ENCODE results near the gene TMEM14C.

TMEM14C gene

GRCh38 chr6:10722820-10723566 is at the start of gene TMEM14C:
TSS of gene TMEM14C (plus strand) at chr6:10723070. CDS start at chr6:10724614, 1,544 bp downstream.
- peak; percentile 67 for DNase-seq (ENCODE audit: low read depth)

- DNase-seq (ENCODE audit: low read depth), result no peak
These were observed 46.5 kb upstream of the TMEM14C start for GRCh38 chr6:10676403-10676802.

GRCh38 chr6:10678456-10678855 is 44.4 kb upstream of the TMEM14C start:
- DNase-seq (ENCODE audit: low read depth), result no peak

GRCh38 chr6:10681795-10682194 is 41.1 kb upstream of the TMEM14C start:
- no peak for DNase-seq (ENCODE audit: low read depth)

GRCh38 chr6:10682355-10682988 is 40.4 kb upstream of the TMEM14C start:
- no peak for DNase-seq (ENCODE audit: low read depth)

GRCh38 chr6:10684618-10685017 is 38.3 kb upstream of the TMEM14C start:
- no peak for DNase-seq (ENCODE audit: low read depth)

GRCh38 chr6:10685092-10685915 is 37.6 kb upstream of the TMEM14C start:
- no peak for DNase-seq (ENCODE audit: low read depth)

GRCh38 chr6:10686901-10687300 is 36.0 kb upstream of the TMEM14C start:
- no peak for DNase-seq (ENCODE audit: low read depth)

GRCh38 chr6:10687582-10687981 is 35.3 kb upstream of the TMEM14C start:
- no peak for DNase-seq (ENCODE audit: low read depth)

GRCh38 chr6:10690651-10691445 is 32.0 kb upstream of the TMEM14C start:
- DNase-seq (ENCODE audit: low read depth), result no peak

GRCh38 chr6:10692965-10693538 is 29.8 kb upstream of the TMEM14C start:
- DNase-seq (ENCODE audit: low read depth), result no peak

GRCh38 chr6:10694302-10695085 is 28.4 kb upstream of the TMEM14C start, which contains the start of the genes C6orf52 and PAK1IP1:
TSS of gene C6orf52 (minus strand) at chr6:10694616. CDS start at chr6:10687550, 7,066 bp downstream.
TSS of gene PAK1IP1 (plus strand) at chr6:10694972. CDS start at chr6:10694986, 14 bp downstream.
- DNase-seq (ENCODE audit: low read depth), result peak; percentile 83

GRCh38 chr6:10695086-10695657 is 27.7 kb upstream of the TMEM14C start:
- DNase-seq (ENCODE audit: low read depth), result no peak

GRCh38 chr6:10696655-10697054 is 26.2 kb upstream of the TMEM14C start:
- DNase-seq (ENCODE audit: low read depth), result no peak

- DNase-seq (ENCODE audit: low read depth), result no peak
These were observed 8.9 kb upstream of the TMEM14C start for GRCh38 chr6:10713962-10714361.

- no peak for DNase-seq (ENCODE audit: low read depth)
These were observed 3.4 kb upstream of the TMEM14C start for GRCh38 chr6:10719296-10719963.

- no peak for DNase-seq (ENCODE audit: low read depth)
These were observed 3.0 kb upstream of the TMEM14C start for GRCh38 chr6:10719964-10720264.

- no peak for DNase-seq (ENCODE audit: low read depth)
These were observed 2.5 kb upstream of the TMEM14C start for GRCh38 chr6:10720265-10720959.

All from HS-27A (cell line).